ENCODE results near the gene PARD3B.
"Not testable (repeated sequence)": the region's sequence is repeated elsewhere in the genome, so short reads cannot be mapped to it uniquely, and the experiment has no call there.

Gene PARD3B

DNA sequence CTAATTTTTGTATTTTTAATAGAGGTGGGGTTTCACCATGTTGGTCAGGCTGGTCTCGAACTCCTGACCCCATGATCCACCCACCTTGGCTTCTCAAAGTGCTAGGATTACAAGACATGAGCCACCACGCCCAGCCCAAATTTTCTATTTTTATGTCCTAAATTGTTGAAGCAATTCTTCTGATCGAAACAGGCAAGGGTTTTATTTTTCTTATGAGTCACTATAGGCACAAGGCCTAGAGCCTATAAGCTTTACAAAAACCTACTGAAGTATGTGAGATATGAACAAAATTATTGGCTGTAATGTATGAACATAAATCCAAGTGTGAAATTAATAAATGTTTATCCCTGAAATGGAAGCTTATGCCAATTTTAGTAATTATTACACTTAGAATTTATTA, 672.8 kb downstream of the PARD3B start:
- DNase-seq = no peak

DNA sequence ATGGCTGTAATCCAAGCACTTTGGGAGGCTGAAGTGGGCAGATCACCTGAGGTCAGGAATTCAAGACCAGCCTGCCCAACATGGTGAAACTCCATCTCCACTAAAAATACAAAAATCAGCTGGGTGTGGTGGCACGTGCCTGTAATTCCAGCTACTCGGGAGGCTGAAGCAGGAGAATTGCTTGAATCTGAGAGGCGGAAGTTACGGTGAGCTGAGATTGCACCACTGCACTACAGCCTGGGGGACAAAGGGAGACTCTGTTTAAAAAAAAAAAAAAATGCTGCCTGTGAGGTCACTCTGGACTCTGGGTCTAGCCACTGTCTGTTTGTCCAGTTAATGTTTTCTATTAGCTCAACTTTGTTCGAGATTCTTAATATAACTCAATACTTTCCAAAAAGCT, 673.5 kb downstream of the PARD3B start:
- not testable (repeated sequence) for DNase-seq

DNA sequence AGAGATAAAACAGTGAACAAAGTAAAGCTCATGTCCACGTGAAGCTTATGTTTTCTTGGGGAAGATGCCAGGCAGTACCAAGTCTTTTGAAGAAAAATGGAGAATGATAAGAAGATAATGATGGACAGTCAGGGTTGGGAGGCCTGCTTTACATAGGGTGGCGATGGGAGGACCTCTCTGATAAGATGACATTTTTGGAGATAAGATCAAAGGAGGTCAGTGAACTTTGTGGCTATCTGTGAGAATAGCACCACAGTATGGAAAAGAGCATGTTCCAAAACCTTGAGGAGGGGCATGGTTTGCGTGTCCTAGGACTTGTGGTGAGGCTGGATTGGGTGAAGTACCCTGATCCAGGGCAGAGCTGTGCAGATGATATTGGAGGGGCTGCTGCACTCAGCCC, 675.3 kb downstream of the PARD3B start:
- no peak for DNase-seq

DNA sequence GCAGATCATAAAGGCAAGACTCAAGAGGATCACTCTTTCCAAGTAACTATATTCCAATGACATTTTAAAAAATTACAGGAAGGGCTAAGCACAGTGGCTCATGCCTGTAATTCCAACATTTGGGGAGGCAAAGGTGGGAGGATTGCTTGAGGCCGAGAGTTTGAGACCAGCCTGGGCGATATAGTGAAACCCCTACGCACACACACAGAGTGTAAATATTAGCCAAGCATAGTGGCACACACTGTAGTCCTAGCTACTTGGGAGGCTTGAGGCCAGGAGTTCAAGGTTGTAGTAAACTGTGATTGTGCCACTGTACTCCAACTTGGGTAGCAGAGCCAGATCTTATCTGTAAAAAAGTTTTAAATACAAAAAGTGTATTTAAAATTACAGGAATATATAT, 686.8 kb downstream of the PARD3B start:
- DNase-seq = no peak

DNA sequence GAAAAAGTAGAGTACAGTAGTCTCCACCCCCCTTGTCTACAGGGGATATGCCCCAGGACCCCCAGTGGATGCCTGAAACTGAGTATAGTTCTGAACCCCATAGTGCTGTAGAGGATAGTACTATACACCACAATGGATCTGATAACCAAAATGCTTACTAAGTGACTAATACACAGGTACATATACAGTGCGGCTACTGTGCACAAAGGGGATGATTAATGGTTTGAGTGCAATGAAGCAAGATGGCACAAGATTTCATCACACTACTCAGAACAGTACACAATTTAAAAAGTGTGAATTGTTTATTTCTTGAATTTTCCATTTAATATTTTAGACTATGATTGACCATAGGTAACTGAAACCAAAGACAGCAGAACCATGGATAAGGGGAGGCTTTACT, 690.2 kb downstream of the PARD3B start:
- DNase-seq = no peak

DNA sequence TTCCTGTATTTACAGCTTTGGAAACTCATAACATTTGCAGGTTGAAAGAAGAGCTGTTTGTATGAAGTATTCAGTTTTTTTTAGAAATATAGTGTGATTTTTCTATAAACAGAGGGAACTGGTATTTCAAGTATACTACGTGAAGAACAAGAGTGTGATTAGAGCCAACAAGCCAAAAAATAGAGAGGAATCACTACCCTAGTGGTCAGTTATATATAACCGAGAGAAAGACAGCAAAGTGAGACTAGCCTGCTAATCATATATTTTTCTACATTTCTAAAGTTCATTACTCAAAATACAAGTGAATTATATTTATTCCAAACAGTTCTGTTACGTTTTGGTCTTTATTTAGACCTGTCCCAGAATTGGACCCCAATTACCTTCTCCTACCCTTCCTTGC, 692.2 kb downstream of the PARD3B start:
- DNase-seq = no peak

DNA sequence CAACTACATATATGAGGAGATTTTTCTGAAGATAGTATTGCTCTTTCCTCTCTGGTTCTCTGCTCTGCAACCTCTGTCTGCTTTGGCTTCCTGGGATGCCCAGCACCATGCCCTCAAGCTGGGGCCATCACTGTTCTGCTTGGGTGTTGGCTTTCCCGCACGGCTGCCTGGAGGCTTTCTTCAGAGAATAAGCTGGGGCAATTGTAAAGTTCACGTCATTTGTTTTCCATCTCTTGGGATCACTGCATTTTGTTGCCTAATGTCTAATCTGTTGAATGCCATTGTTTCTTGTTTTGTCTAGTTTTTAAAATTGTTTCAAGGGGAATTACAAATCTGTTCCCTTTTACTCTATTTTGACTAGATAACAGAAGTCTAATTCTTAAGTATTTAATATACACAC, 699.7 kb downstream of the PARD3B start:
- no peak for DNase-seq

DNA sequence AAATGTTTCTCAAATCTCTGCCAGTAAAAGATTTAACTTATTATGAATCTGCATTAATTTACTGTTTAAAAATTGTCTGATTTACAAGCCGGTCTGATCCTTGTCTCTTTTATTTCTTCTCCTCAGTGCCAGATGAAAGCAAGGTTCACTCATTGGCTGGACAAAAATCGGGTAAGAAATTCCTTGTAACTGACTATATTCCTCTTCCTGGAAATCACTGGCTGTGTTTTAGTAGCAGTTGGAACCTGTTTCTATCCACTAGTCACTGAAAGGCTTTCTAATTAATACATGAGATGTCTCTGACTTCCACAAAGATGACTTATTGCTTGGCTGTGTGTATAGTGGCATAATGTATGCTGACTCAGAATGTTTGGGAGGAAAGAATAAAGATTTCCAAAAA, 700.4 kb downstream of the PARD3B start:
- DNase-seq = no peak

DNA sequence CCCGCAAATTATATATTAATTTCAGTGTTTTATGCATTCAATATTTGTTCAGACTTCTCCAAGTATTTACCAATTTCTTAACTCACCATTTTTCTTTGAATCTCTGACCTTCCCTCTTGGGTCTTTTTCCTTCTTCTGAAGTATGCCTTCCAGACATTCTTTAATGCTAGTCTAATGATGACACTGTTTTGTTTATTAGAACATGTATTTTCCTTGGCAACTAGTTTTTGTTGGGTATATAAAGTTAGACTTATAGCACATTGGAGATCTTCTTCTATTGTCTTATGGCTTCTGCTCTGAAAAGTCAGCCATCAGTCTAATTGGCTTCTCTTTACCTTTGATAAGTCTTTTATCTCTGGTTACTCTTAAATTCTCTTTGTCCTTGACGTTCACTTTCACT, 713.8 kb downstream of the PARD3B start:
- DNase-seq = no peak

DNA sequence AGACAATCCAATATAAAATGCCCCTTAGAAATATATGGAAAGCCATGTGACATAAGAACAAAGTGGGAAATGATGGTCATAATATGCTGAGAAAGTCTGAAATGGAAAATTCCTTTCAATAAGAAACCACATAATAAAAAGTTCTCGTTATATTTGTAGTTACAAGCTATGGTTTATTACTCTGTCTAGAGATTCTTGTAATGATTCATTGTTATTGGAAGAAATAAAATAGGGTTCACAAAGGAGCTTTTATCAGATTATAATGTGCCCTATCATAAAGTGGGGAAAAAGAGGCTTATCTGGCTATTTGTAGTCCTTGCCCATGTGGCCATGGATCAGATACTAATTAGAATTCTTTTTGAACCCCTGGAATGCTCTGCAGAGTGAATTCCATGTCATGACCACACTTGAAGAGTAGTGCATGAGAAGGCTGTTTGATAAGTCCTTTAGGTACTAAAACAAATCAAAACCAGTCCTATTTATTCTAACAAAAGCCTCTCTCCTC, 716.3 kb downstream of the PARD3B start:
- no peak for DNase-seq

DNA sequence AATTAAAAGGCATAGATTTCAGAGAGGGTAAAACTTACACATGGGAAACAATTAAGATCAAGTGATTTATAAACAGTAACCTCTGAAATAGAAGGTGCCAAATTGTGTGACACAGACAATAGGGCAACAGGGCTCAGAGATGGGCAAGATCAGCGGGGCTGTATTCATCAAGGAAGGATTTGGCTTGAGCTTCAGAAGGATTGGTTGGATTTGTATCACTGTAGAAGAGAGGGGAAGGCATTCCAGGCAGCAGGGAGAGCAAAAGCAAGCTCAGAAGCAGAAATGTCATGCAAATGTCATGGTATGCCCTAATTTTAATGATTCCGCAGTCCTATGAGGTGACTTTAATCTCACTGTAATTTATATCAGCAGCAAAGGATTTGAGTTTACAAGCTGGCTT, 722.0 kb downstream of the PARD3B start:
- no peak for DNase-seq

DNA sequence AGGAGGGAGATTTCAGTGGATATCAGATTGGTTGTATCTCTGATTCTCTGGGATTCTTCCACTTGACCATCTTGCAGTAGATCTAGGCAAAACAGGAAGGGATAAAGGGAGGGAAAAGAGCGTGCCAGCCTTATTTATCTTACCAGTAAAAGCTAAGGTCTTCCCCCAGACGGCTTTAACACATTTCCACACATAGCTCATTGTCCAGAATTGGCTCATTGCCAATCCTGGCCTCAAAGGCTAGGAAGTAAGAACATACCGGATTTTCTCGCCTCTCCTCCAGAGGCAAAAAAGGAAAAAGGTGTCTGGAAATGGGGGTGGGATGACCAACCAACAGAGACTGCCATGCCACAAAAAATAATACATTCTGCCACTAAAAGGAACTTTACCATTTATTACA, 725.4 kb downstream of the PARD3B start:
- no peak for DNase-seq

DNA sequence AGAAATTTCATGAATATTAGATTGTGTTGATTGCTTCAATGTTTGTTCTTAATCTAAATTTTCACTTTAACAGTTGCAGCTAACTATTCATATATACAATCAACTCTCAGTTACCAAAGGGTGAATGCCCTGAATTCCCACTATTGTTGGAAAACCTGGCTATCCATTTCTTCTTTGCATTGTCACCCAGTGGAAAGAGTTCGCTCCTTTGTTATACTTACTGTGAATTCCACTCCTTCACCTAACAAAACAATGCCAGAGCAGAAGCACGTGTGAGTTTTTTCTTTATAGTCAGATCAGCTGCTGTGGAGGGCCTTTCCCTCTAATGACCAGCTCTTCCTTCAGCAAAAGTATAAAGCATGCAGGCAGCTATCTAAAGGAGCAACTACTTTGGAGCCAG, 727.9 kb downstream of the PARD3B start:
- no peak for DNase-seq

DNA sequence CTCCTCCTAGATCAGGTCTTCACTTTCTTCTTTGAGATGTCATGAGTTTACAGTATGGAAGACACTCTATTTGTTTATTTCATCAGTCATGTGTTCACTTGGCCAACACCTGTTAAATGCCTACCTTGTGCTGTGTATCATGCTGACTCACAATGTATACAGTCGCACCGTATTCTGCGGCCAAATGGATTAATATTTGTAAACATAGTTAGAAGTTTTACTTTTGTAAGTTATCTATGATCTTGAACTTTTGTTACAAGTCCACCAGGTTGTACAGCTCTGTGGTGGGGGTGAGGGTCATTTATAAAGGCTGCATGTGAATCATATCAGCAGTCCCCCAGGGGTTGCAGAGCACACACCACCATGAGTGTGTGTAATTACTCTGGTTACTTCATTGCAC, 728.4 kb downstream of the PARD3B start:
- no peak for DNase-seq

DNA sequence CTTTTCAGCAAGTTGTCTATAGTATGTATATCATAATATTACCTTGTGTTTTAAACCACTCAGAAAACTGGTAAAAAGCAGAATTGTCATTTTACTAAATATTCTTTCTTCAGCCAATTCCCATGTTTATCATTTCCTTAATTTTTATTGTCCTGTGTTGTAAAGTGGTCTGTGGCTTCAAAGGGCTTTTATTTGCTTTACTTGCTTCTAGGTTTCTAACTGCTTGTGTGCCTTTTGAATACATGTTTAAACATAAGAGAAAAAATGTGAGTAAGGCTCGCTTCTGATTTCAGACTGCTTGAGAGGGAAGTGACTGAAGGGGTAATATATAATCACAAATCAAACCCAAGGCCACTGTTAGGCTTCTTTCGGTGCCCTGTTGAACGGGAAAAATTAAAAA, 729.5 kb downstream of the PARD3B start:
- no peak for DNase-seq

DNA sequence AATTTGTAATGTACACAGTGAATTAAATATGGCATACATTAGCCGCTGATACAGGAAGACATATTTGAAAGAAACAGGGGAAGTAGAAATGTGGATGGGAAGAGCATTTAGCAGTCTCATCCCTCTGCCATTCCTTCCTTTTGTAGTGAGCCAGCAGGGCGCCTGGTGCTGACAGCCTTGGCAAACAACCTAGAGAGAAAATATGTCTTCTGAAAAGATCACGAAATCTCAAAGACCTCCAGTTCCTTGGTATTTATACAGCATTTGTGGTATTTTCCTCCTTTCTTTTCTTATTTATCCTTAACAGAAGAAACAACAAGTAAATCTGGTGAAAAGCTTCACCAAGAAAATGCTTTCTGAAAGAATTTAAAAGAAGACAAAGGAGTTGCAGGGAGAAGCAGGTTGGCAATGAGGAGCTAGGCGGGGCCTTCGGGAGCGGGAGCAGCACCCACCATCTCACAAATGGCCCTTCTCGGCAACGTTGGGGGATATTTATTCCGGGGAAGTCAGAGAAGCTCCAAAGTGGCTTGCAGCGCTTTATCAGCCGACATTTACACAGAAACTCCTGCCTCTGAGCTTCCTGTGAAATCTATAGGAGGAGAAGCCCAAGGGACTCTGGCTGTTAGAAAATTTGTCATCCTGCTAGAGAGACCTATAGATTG, 731.0 kb downstream of the PARD3B start:
- no peak for DNase-seq

DNA sequence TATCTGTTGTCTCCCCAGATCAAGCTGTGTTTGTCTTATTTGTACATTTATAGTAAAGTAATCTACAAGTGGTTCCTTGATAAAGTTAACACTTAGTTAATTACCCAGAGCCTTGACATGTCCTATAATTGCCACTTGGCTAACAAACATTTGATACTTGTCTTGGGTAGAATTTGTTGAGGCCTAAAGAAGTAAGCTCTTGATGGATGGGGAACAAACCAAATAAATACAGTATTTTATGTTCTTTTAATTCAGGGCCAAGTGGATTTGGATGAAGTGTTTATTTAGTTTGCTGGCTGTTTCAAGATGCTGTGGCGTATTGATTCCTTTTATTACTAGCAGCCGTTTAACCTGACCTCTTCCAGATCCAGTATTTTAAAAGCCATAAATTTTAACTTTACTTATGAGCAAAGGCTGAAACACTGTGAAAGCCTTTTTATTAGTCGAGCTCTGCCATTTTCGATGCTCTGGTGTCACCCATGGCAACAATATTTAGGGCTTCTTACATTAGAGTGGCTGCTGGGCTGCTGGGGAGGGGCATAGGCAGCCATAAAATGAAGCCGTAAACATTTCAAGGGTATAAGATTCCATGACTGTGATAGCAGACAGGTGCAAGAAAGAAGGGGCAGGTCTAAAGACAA, 735.4 kb downstream of the PARD3B start:
- DNase-seq = no peak

DNA sequence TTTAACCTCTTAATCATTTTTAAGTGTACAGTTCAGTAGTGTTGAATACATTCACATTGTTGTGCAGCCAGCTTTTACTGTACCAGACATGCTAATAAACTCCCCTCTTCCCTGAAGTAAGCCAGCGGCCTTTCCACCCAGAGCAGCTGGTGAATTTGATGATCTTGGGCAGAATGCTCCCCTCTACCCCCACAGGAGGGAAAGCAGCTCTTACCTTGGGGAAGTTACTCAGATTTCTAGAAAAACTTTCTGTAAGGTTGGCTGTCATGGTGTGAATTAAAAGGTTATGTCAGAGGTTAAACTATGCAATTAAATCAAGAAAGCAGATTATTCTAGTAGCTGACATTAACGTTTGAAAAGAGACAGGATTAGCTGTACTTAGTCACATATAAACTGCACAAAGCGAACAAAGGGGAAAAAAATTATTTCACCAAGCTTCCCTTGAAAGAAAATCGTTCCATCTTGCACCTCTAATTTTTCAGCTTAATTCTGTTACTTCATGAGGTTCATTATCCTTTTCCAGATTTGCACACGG, 738.5 kb downstream of the PARD3B start:
- no peak for DNase-seq

DNA sequence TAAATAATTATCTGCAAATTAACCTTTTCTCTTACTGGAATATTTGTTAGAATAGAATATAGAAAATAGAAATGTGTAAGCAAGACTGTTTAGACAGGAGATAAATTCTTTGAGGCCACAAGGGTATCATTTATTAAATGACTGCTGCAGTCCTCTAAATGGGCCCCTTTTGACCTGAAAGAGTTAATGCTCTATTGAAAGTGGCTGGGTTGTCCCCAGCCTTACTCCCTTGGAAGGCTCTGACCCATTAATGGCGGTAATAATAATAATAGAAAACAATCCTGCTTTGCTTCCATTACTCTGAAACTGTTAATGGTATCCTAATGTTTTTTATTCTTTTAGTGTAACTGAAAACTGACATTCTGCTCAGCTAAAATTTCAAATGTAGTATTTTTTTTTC, 739.1 kb downstream of the PARD3B start:
- DNase-seq = no peak

DNA sequence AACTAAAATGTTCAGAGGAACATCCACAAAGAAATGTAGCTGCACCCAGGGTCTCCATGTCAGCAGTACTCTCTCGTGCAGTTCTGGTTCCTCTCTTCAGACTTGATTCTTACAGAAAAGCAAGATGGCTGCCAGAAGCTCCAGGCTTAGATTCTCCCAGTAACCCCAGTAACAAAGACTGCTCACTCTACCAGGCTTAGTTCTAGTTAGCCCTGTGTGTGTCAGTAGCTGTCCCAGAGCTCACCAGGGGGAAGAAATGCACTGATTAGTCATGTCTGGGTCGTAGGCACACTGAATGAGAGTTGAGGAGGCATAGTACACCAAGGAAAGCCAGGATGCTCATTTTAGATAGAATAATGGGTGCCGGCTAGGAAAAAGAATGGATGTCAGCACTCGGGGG, 742.0 kb downstream of the PARD3B start:
- DNase-seq = no peak

DNA sequence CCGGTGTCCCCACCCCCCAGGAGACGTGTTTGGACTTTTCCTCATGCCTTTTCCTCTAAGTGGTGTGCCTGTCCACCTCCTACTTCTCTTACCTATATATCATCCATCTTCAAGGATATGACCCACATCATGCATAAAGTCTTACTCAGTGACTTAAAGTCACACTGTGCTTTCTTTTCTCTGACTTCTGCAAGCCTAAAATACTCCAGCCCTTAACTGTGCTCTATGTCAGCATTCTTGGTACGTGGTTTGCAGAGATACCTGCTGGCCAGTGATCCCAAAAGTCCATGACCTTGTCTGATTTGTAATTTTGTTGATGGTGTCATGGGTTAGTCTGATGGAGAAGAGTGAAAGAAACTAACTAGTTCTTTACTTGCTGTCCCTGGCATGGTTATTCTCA, 743.4 kb downstream of the PARD3B start:
- DNase-seq = no peak

DNA sequence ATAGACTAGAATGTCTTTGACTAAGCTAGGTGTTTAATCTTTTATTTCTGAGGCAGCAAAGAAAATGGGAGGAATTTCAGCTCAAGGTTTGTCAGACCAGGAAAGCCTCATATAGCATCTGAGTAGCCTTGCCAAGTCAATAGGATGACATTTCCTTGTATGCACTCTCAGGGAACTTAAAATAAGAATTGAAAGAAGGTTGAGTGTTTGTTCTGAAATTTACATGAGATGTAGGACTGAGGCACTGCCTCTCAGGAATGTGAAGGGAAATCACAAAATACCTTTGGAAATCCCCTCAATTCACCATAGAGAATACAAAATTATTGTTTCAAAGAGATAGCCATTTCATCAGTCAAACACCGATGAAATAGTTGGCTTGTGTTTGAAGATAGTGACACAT, 745.0 kb downstream of the PARD3B start:
- DNase-seq = no peak

DNA sequence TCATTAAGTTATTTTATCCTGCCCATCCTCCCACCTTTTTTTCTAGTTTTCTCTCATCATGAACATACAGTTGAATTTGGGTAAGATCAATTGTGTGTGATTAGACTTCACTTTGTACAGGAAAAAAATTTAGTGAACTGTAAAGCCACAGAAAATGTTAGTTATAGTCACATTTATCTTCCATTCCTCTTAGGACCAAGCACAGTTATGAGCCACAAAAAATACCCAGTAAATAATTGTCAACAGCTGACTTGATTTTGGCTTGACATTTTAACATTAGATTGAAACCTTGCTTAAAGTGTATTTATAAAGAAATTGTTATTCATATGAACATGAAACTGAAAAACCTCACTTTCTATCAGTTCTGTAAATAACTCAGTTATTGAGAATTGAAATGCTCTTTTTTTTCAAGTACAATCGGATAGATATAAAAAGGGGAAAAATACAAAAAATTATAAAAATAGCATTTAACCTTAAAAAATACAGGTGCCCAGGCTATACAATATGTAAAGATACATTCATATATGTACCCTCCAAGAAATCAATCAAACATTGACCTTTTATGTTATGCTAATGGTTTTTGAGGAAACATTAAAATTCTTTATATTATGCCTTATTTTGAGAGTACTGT, 747.5 kb downstream of the PARD3B start:
- no peak for DNase-seq

DNA sequence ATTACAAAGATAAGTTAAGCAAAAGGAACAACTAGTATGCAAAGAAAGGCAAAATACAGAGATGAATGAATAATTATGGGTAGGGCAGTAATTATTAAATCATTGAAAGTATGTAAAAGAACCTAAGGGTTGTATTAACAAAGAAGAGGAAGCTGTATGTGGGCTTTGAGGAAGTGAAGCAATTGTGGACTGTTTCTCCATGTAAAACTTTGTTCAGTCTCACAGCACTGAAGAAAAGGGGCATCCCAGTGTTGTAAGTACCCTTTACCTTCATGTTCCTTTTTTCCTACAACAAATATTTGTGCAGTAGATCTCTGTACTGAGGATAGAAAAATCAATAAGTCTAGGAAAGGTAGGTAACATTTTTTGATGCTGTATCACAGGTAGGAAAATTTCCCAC, 748.3 kb downstream of the PARD3B start:
- DNase-seq = no peak

All from CD4-positive, alpha-beta T cell treated with Interferon gamma for 1 hour (primary cell).